K562 (cell line): ENCODE data around the gene CTPS1.

Source experiments
- BACH1 ChIP-seq: fragments of 200-800 bp; sonication (Bioruptor generic); IDR thresholded peaks from 2 replicates; pipeline ENCODE4 v1.6.1; 2016; ENCODE audit warnings: missing genetic modification characterization, missing compliant biosample characterization
- CTCF ChIP-seq, 3 experiments: IDR thresholded peaks in 2 of 3; conservative IDR thresholded peaks in 1 of 3; 2 replicates each; pipeline ENCODE4 v1.5.1; 2011 to 2012; ENCODE audit warnings: low read length in 3 of 3, mild to moderate bottlenecking in 3 of 3, control low read depth in 2 of 3, improper control_type of control experiment in 1 of 3, inconsistent platforms in 1 of 3, low read depth in 1 of 3, mixed read lengths in 1 of 3, moderate library complexity in 1 of 3; ENCODE audit not compliant: insufficient read depth in 2 of 3
- EZH2 ChIP-seq: IDR thresholded peaks from 2 replicates; pipeline ENCODE4 v1.6.1; 2012; ENCODE audit warnings: low read depth, mild to moderate bottlenecking, inconsistent platforms, low read length, borderline replicate concordance
- SMARCB1 ChIP-seq: IDR thresholded peaks from 2 replicates; pipeline ENCODE4 v1.6.1; 2011; ENCODE audit warnings: improper control_type of control experiment, low read depth; ENCODE audit not compliant: insufficient read length
- STAT6 ChIP-seq: sonication (generic); formaldehyde crosslinking; IDR thresholded peaks from 2 replicates; pipeline ENCODE4 v1.8.1; 2023; ENCODE audit warnings: mild to moderate bottlenecking, missing genetic modification reagents
- TAF1 ChIP-seq: IDR thresholded peaks from 2 replicates; pipeline ENCODE4 v1.6.1; 2011; ENCODE audit warnings: mild to moderate bottlenecking, low read length, moderate library complexity; ENCODE audit not compliant: insufficient read depth, control insufficient read depth, severe bottlenecking; ENCODE audit errors: extremely low read depth
- ZNF24 ChIP-seq: fragments of 450-650 bp; IDR thresholded peaks from 2 replicates; pipeline ENCODE4 v1.6.1; 2016
- TF ChIP-seq, protein P1 (sequence below): sonication (generic); formaldehyde crosslinking; IDR thresholded peaks from 2 replicates; pipeline ENCODE4 v1.8.1; 2022; ENCODE audit warnings: missing genetic modification reagents

- TF ChIP-seq SMARCB1 (no peak), TAF1 (no peak), CTCF (IDR thresholded peaks at IDR 0.05 in 2 of 3, conservative IDR thresholded peaks at IDR 0.05 in 1 of 3; ENCODE audit: insufficient read depth in 2 of 3, low read depth in 1 of 3, low read length in 3 of 3) (no peak), EZH2 (no peak), ZNF24 (no peak), BACH1 (no peak), STAT6 (CRISPR knock-in tag) (no peak)
- TF ChIP-seq, protein P1, sequence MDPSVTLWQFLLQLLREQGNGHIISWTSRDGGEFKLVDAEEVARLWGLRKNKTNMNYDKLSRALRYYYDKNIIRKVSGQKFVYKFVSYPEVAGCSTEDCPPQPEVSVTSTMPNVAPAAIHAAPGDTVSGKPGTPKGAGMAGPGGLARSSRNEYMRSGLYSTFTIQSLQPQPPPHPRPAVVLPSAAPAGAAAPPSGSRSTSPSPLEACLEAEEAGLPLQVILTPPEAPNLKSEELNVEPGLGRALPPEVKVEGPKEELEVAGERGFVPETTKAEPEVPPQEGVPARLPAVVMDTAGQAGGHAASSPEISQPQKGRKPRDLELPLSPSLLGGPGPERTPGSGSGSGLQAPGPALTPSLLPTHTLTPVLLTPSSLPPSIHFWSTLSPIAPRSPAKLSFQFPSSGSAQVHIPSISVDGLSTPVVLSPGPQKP (CRISPR knock-in tag): no peak
Observed at GRCh38 chr1:40952744-40953315, 26.7 kb upstream of the CTPS1 start.
